HepG2 (cell line): ENCODE data around the gene NTN3. TPM values are rescaled to one million over a fixed set of nuclear protein-coding genes. Genes with fewer than 3 reads are reported as not detected.

Experiments used
- ATAC-seq: fragments of 200-7000 bp; cut with Tn5 transposase; 3 replicates; pipeline ENCODE4 v1.9.1; 2020; ENCODE audit warnings: mild to moderate bottlenecking, moderate library complexity
- BruUV-seq: library from RNA; stranded (reverse); fragments of 400-500 nt; replicated peaks from 2 replicates; lab custom pipeline; 2021; lab: Mats Ljungman, UMichigan
- CTCF ChIA-PET: fragments of 300-600 bp; formaldehyde crosslinking; extraction: SDS; loops from one replicate; lab custom pipeline; 2021; ENCODE audit warnings: low total read pairs, inconsistent platforms, low intra/inter-chr PET ratio; lab: Yijun Ruan, JAX
- POLR2A ChIA-PET: fragments of 350-600 bp; sonication (Branson Sonifier 250); formaldehyde crosslinking; loops from one replicate; lab custom pipeline; 2020; ENCODE audit warnings: antibody characterized with exemption, inconsistent platforms; lab: Yijun Ruan, JAX
- DNase-seq: peaks from one replicate; pipeline ENCODE4 v3.0.0-alpha.2; 2015; ENCODE audit warnings: low spot score
- FAIRE-seq: peaks from 3 replicates; lab custom pipeline; 2011; peaks lifted over from hg19 to GRCh38; lab: Jason Lieb, UNC
- H2AFZ ChIP-seq: one replicate; pipeline ENCODE4 v1.6.1; 2011; ENCODE audit warnings: low read length, inconsistent platforms
- H3K27ac ChIP-seq: fragments of 300-600 bp; 3 replicates; pipeline ENCODE4 v1.8.0; 2011; ENCODE audit warnings: mixed run types, mild to moderate bottlenecking, mixed read lengths, low read length, inconsistent platforms; ENCODE audit not compliant: insufficient read depth; ENCODE audit errors: extremely low read length
- H3K27me3 ChIP-seq, 2 experiments: fragments of 200-600 bp in 1 of 2; 2 replicates in 1 of 2; 3 replicates in 1 of 2; pipeline versions ENCODE4 v1.6.0 to v1.8.0; 2011; ENCODE audit warnings: low read length in 2 of 2, mild to moderate bottlenecking in 2 of 2, moderate library complexity in 2 of 2, inconsistent platforms in 1 of 2; ENCODE audit not compliant: insufficient read depth in 2 of 2, control insufficient read depth in 1 of 2
- H3K36me3 ChIP-seq, 2 experiments: fragments of 200-600 bp in 1 of 2; replicated peaks in 1 of 2; 2 replicates in 1 of 2; 3 replicates in 1 of 2; pipeline versions ENCODE4 v1.5.1 to v1.8.0; 2011; ENCODE audit warnings: low read length in 2 of 2, inconsistent platforms in 1 of 2; ENCODE audit not compliant: insufficient read depth in 2 of 2, control insufficient read depth in 1 of 2
- H3K4me1 ChIP-seq: 2 replicates; pipeline ENCODE4 v1.5.1; 2012; ENCODE audit warnings: low read length, inconsistent platforms; ENCODE audit not compliant: insufficient read depth
- H3K4me2 ChIP-seq: 2 replicates; pipeline ENCODE4 v1.6.0; 2011; ENCODE audit warnings: low read depth, low read length, inconsistent platforms
- H3K4me3 ChIP-seq, 3 experiments: fragments of 200-600 bp in 1 of 3; sonication (generic), shearing (Covaris generic) in 1 of 3; replicated peaks in 1 of 3; 2 replicates each; pipeline ENCODE4 v1.5.1; 2011 to 2016; ENCODE audit warnings: low read length in 3 of 3, inconsistent platforms in 2 of 3, low read depth in 2 of 3, mild to moderate bottlenecking in 2 of 3, control low read depth in 1 of 3, mixed read lengths in 1 of 3; ENCODE audit not compliant: insufficient read depth in 1 of 3
- H3K79me2 ChIP-seq: one replicate; pipeline ENCODE4 v1.6.1; 2011; ENCODE audit warnings: low read length, inconsistent platforms; ENCODE audit not compliant: insufficient read depth
- H3K9ac ChIP-seq: 2 replicates; pipeline ENCODE4 v1.6.0; 2011; ENCODE audit warnings: mild to moderate bottlenecking, low read depth, low read length, inconsistent platforms; ENCODE audit not compliant: insufficient read depth
- H3K9me3 ChIP-seq: 2 replicates; pipeline ENCODE4 v1.5.1; 2012; ENCODE audit warnings: mild to moderate bottlenecking, low read length
- H4K20me1 ChIP-seq: 2 replicates; pipeline ENCODE4 v1.6.0; 2011; ENCODE audit warnings: inconsistent platforms, mild to moderate bottlenecking, low read length, moderate library complexity; ENCODE audit not compliant: insufficient read depth
- AGO2 ChIP-seq: fragments of 200-400 bp; formaldehyde crosslinking; optimal IDR thresholded peaks from 2 replicates; pipeline ENCODE3; 2017; ENCODE audit warnings: mild to moderate bottlenecking, low read depth, low read length, moderate library complexity
- GABPA ChIP-seq, 2 experiments: IDR thresholded peaks; 2 replicates each; pipeline ENCODE4 v1.6.1; 2011 to 2016; ENCODE audit warnings: low read depth in 2 of 2, low read length in 1 of 2, missing biosample characterization in 1 of 2, missing genetic modification characterization in 1 of 2
- MED8 ChIP-seq: sonication (generic); formaldehyde crosslinking; IDR thresholded peaks from 2 replicates; pipeline ENCODE4 v1.8.1; 2023; ENCODE audit warnings: mild to moderate bottlenecking, missing genetic modification reagents; ENCODE audit not compliant: insufficient replicate concordance
- MEIS2 ChIP-seq: sonication (generic); formaldehyde crosslinking; IDR thresholded peaks from 2 replicates; pipeline ENCODE4 v1.9.0; 2021; ENCODE audit warnings: mild to moderate bottlenecking, missing genetic modification reagents
- MTA1 ChIP-seq: sonication (generic); formaldehyde crosslinking; IDR thresholded peaks from 2 replicates; pipeline ENCODE4 v1.4.0; 2020; ENCODE audit warnings: missing genetic modification reagents, mild to moderate bottlenecking, borderline replicate concordance
- NBN ChIP-seq: fragments of 450-650 bp; conservative IDR thresholded peaks from 2 replicates; pipeline ENCODE4 v1.6.1; 2017
- RBFOX2 ChIP-seq: fragments of 200-400 bp; formaldehyde crosslinking; IDR thresholded peaks from 2 replicates; pipeline ENCODE4 v1.6.1; 2017; ENCODE audit warnings: low read depth, mild to moderate bottlenecking, low read length
- RFX3 ChIP-seq: IDR thresholded peaks from 2 replicates; pipeline ENCODE4 v1.6.1; 2016; ENCODE audit warnings: missing biosample characterization, missing genetic modification reagents
- SOX6 ChIP-seq, 2 experiments: fragments of 450-650 bp in 1 of 2; sonication (generic) in 1 of 2; formaldehyde crosslinking in 1 of 2; IDR thresholded peaks; 2 replicates each; pipeline versions ENCODE4 v1.4.0 to v1.6.1; 2017 to 2020; ENCODE audit warnings: antibody characterized with exemption in 1 of 2, mild to moderate bottlenecking in 1 of 2, missing genetic modification reagents in 1 of 2
- ZBTB7B ChIP-seq: sonication (generic); formaldehyde crosslinking; IDR thresholded peaks from 2 replicates; pipeline ENCODE4 v1.4.0; 2020; ENCODE audit warnings: missing genetic modification reagents
- ZNF17 ChIP-seq: sonication (generic); formaldehyde crosslinking; IDR thresholded peaks from 2 replicates; pipeline ENCODE4 v1.5.0; 2020; ENCODE audit warnings: mild to moderate bottlenecking, missing genetic modification reagents
- ZNF326 ChIP-seq: sonication (generic); formaldehyde crosslinking; IDR thresholded peaks from 2 replicates; pipeline ENCODE4 v1.4.0; 2020; ENCODE audit warnings: missing genetic modification reagents, borderline replicate concordance
- ZNF33B ChIP-seq: sonication (generic); formaldehyde crosslinking; IDR thresholded peaks from 2 replicates; pipeline ENCODE4 v1.5.1; 2020; ENCODE audit warnings: mild to moderate bottlenecking, missing genetic modification reagents
- ZNF562 ChIP-seq: sonication (generic); formaldehyde crosslinking; IDR thresholded peaks from 2 replicates; pipeline ENCODE4 v1.8.0; 2022; ENCODE audit warnings: missing genetic modification reagents, borderline replicate concordance
- ZNF850 ChIP-seq: sonication (generic); formaldehyde crosslinking; conservative IDR thresholded peaks from 2 replicates; pipeline ENCODE4 v1.9.0; 2021; ENCODE audit warnings: mild to moderate bottlenecking, missing genetic modification reagents
- ZUFSP ChIP-seq: sonication (generic); formaldehyde crosslinking; IDR thresholded peaks from 2 replicates; pipeline ENCODE4 v1.9.0; 2021; ENCODE audit warnings: missing genetic modification reagents, mild to moderate bottlenecking, borderline replicate concordance
- WGBS: methylation state at CpG from one replicate; pipeline ENCODE4 v1.1.6; 2017; ENCODE audit warnings: low lambda C conversion rate; 5-methylcytosine and 5-hydroxymethylcytosine counted together
- in situ Hi-C: cut with HindIII; loops from 2 replicates; pipeline ENCODE4 v1.10.0; 2017; ENCODE audit warnings: low pct_unique_long_range_greater_than_20kb; ENCODE audit not compliant: extremely low pct_ligation_motif_present
- intact Hi-C: fragments of 100-400 bp; cut with micrococcal nuclease; formaldehyde crosslinking; loops from one replicate; pipeline ENCODE4 v1.10.0; 2022; ENCODE audit not compliant: unreplicated experiment
- polyA plus RNA-seq, 8 experiments: library from polyadenylated mRNA; depleted of rRNA in 3 of 8; stranded (reverse) in 7 of 8; unstranded in 1 of 8; fragments of >200 nt; fragmentation: Illumina TruSeq in 4 of 8; extraction: Trizol in 4 of 8; gene quantifications; 2 replicates each; pipeline versions ENCODE4 v1.2.1 to v1.2.3, GENCODE V29; 2011 to 2016; ENCODE audit warnings: low read depth in 4 of 8, missing spikeins in 1 of 8, mixed read lengths in 1 of 8; ENCODE audit not compliant: insufficient read depth in 1 of 8
- total RNA-seq, 5 experiments: library from RNA; depleted of rRNA; stranded (reverse); fragments of >200 nt; fragmentation: Illumina TruSeq; extraction: Trizol; gene quantifications; 2 replicates each; pipeline ENCODE4 v1.2.3, GENCODE V29; 2016; ENCODE audit warnings: low read depth in 1 of 5

The NTN3 gene
- total and polyA plus RNA-seq, 2 of the 13 experiments (the other 11 are each of a cell fraction or from before 2014, with no cell fraction given): 0.09 to 0.20 TPM

DNA sequence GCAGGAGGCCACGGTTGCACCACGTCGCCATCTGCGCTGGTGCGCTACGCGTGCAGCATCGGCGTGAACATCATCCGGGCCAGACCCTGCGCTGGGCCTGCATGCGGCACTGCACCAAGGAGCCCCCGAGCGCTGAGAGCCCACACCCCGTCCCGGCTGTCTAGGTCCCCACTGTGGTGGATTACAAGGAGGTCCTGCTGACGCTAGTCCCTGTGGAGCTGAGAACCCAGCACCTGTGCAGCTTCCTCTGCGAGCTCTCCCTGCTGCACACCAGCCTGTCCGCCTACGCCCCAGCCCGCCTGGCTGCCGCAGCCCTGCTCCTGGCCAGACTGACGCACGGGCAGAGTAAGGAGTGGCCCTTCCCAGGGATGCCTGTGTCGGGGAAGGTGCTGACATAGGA is 22.0 kb upstream of the NTN3 start:
- Histone ChIP-seq H3K79me2 (no peaks in the 10 kb centered on the region), H3K9me3 (no peaks in the 10 kb centered on the region), H4K20me1 (no peaks in the 10 kb centered on the region), H3K36me3 (peaks cover 28 to 68% of the 10 kb centered on the region in 2 experiments; a peak in 4 of 5 replicates), H3K27ac (no peak overlapping the region), H3K4me3 (no peak overlapping the region), H3K4me1 (no peaks in the 10 kb centered on the region), H3K4me2 (no peak overlapping the region), H2AFZ (no peak overlapping the region), H3K27me3 (no peaks in the 10 kb centered on the region), H3K9ac (no peak overlapping the region)
- CTCF ChIA-PET: no interaction called here
- POLR2A ChIA-PET: no interaction called here
- no peak for TF ChIP-seq ZBTB7B (CRISPR knock-in tag)
- no peak for TF ChIP-seq ZNF562
- no peak for TF ChIP-seq ZNF326
- peak; percentile 65 for TF ChIP-seq AGO2
- TF ChIP-seq RBFOX2: peak; percentile 53; the same call in 1 of the 2 replicates
- peak; percentile 21; the same call in 1 of the 2 replicates for TF ChIP-seq MTA1 (CRISPR knock-in tag)
- TF ChIP-seq GABPA (IDR thresholded peaks at IDR 0.05; ENCODE audit: low read depth, low read length): no peak
- no peak for TF ChIP-seq GABPA (CRISPR knock-in tag; IDR thresholded peaks at IDR 0.05; ENCODE audit: low read depth)
- DNase-seq (no peak), FAIRE-seq (no peak), ATAC-seq (no peak)
- intact Hi-C loops: no loop called here
- 96% methylated on average over 18 of the region's 25 CpGs for WGBS
- in situ Hi-C loops: no loop called here
- BruUV-seq: no TSS peak

GRCh38 chr16:2450535-2450934 is 20.6 kb upstream of the NTN3 start:
- H3K36me3 ChIP-seq: peaks cover 32 to 65% of the 10 kb centered on the region in 2 experiments; a peak in 4 of 5 replicates
- no peaks in the 10 kb centered on the region for H3K79me2 ChIP-seq
- CTCF ChIA-PET: no interaction called here
- 93% methylated on average over 8 of the region's 8 CpGs for WGBS
- no peak for ATAC-seq
- H3K4me3 ChIP-seq: no peak overlapping the region
- H3K9me3 ChIP-seq: no peaks in the 10 kb centered on the region
- no TSS peak for BruUV-seq
- no peak overlapping the region for H2AFZ ChIP-seq
- H3K27ac ChIP-seq: no peak overlapping the region
- FAIRE-seq: no peak
- no peak for DNase-seq
- no peaks in the 10 kb centered on the region for H3K4me1 ChIP-seq
- POLR2A ChIA-PET: no interaction called here
- in situ Hi-C loops: no loop called here
- no peak overlapping the region for H3K9ac ChIP-seq
- H3K4me2 ChIP-seq: no peak overlapping the region
- H3K27me3 ChIP-seq: no peaks in the 10 kb centered on the region
- intact Hi-C loops: no loop called here
- H4K20me1 ChIP-seq: no peaks in the 10 kb centered on the region
- no peak for TF ChIP-seq ZNF17 (CRISPR knock-in tag)
- no peak for TF ChIP-seq MED8 (CRISPR knock-in tag)
- TF ChIP-seq SOX6 (IDR thresholded peaks at IDR 0.05): no peak
- TF ChIP-seq SOX6 (CRISPR knock-in tag; IDR thresholded peaks at IDR 0.05): no peak
- TF ChIP-seq MEIS2: no peak
- TF ChIP-seq RFX3 (CRISPR knock-in tag): no peak
- no peak for TF ChIP-seq ZUFSP
- TF ChIP-seq ZNF33B (CRISPR knock-in tag): no peak
- no peak for TF ChIP-seq ZNF850
- no peak for TF ChIP-seq NBN
